K562 (cell line): ENCODE measurements around the gene LSS.
"Not testable (repeated sequence)": the region's sequence is repeated elsewhere in the genome, so short reads cannot be mapped to it uniquely, and the experiment has no call there.

Experiments used
- MAFG ChIP-seq: fragments of 450-650 bp; conservative IDR thresholded peaks from 2 replicates; pipeline ENCODE4 v1.6.1; 2016; ENCODE audit warnings: missing genetic modification characterization, missing compliant biosample characterization
- TF ChIP-seq, protein P1 (sequence below), 2 experiments: fragments of 200-800 bp in 1 of 2; sonication (Bioruptor generic) in 1 of 2; sonication (generic) in 1 of 2; formaldehyde crosslinking in 1 of 2; IDR thresholded peaks in 1 of 2; conservative IDR thresholded peaks in 1 of 2; 2 replicates each; pipeline versions ENCODE4 v1.5.0 to v1.6.1; 2016 to 2020; ENCODE audit warnings: missing compliant biosample characterization in 1 of 2, missing genetic modification characterization in 1 of 2, missing genetic modification reagents in 1 of 2

DNA sequence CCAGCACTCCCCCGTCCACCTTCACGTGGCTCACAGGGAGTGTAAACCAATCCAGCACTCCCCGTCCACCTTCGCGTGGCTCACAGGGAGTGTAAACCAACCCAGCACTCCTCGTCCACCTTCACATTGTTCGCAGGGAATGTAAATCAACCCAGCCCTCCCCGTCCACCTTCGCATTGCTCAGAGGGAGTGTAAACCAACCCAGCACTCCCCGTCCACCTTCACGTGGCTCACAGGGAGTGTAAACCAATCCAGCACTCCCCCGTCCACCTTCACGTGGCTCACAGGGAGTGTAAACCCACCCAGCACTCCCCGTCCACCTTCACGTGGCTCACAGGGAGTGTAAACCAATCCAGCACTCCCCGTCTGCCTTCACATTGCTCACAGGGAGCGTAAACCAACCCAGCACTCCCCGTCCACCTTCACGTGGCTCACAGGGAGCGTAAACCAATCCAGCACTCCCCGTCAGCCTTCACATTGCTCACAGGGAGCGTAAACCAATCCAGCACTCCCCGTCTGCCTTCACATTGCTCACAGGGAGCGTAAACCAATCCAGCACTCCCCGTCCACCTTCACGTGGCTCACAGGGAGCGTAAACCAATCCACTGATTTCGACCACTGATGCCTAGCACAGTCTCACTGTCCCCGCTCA is 88.1 kb downstream of the LSS start:
- TF ChIP-seq, protein P1, sequence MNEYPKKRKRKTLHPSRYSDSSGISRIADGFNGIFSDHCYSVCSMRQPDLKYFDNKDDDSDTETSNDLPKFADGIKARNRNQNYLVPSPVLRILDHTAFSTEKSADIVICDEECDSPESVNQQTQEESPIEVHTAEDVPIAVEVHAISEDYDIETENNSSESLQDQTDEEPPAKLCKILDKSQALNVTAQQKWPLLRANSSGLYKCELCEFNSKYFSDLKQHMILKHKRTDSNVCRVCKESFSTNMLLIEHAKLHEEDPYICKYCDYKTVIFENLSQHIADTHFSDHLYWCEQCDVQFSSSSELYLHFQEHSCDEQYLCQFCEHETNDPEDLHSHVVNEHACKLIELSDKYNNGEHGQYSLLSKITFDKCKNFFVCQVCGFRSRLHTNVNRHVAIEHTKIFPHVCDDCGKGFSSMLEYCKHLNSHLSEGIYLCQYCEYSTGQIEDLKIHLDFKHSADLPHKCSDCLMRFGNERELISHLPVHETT (CRISPR knock-in tag; conservative IDR thresholded peaks at IDR 0.05 in 1 of 2, IDR thresholded peaks at IDR 0.05 in 1 of 2), result not testable (repeated sequence)
- TF ChIP-seq MAFG (tag), result not testable (repeated sequence)
